Neural crest cell (in vitro differentiated cells): ENCODE data around the gene TMEM196. TPM values are rescaled to one million over a fixed set of nuclear protein-coding genes. Genes with fewer than 3 reads are reported as not detected.

Source experiments
- DNase-seq: peaks from one replicate; pipeline ENCODE4 v3.0.0; 2021; ENCODE audit warnings: low read depth, mixed read lengths, low spot score
- H3K27ac Mint-ChIP-seq: one replicate; pipeline ENCODE4 v1.8.0; 2021; ENCODE audit warnings: mild to moderate bottlenecking, mixed read lengths; ENCODE audit not compliant: unreplicated experiment
- H3K27me3 Mint-ChIP-seq: 2 replicates; pipeline ENCODE4 v1.8.0; 2021; ENCODE audit warnings: low read depth, mild to moderate bottlenecking, mixed read lengths
- H3K36me3 Mint-ChIP-seq: 2 replicates; pipeline ENCODE4 v1.8.0; 2021; ENCODE audit warnings: low read depth, mild to moderate bottlenecking, mixed read lengths
- H3K4me1 Mint-ChIP-seq: 2 replicates; pipeline ENCODE4 v1.8.0; 2021; ENCODE audit warnings: mixed read lengths
- H3K4me3 Mint-ChIP-seq: one replicate; pipeline ENCODE4 v1.8.0; 2021; ENCODE audit warnings: mild to moderate bottlenecking, mixed read lengths
- H3K9me3 Mint-ChIP-seq: 2 replicates; pipeline ENCODE4 v1.8.0; 2021; ENCODE audit warnings: mixed read lengths
- total RNA-seq: library from RNA; stranded (reverse); gene quantifications from 2 replicates; pipeline ENCODE4 v1.2.1, GENCODE V29; 2021
- TF ChIP-seq, protein P1 (sequence below): fragments of 200-600 bp; sonication (generic); conservative IDR thresholded peaks from 2 replicates; pipeline ENCODE4 v1.5.0; 2021; ENCODE audit warnings: antibody characterized with exemption, mild to moderate bottlenecking

The TMEM196 gene
- total RNA-seq, 1 donor from 2014 or later: 0.65 TPM

DNA sequence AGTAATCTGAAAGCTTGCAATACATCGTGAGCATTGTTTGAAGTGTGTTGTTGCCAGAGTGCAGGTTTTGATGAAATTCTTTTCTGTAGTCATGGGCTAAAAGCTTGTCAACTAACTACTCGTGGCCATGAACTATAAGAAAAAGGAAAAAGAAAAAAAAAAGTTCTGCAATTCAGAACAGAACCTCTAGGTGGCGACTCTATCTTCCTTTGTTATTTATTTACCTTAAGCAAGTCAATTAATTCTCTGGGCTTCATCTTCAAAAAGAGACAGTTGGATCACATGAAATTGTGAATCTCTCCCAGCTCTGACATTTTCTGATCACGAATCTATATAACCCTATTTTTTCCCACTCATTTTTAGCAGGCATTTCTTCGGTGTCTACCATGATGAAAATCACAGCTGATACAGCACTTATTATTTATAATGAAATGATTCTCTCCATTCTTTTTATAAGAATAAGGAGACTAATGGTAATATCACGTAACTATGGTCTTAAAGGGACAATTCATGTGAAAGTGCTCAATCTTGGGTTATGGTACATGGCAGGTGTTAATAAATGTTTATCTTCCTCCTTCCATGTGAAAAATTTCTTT, 18.8 kb downstream of the TMEM196 start:
- Mint-ChIP-seq H3K27me3 (no peaks in the 10 kb centered on the region), H3K9me3 (no peaks in the 10 kb centered on the region), H3K36me3 (no peaks in the 10 kb centered on the region), H3K4me1 (peaks cover 5% of the 10 kb centered on the region), H3K4me3 (no peak overlapping the region), H3K27ac (no peak overlapping the region)
- TF ChIP-seq, protein P1, sequence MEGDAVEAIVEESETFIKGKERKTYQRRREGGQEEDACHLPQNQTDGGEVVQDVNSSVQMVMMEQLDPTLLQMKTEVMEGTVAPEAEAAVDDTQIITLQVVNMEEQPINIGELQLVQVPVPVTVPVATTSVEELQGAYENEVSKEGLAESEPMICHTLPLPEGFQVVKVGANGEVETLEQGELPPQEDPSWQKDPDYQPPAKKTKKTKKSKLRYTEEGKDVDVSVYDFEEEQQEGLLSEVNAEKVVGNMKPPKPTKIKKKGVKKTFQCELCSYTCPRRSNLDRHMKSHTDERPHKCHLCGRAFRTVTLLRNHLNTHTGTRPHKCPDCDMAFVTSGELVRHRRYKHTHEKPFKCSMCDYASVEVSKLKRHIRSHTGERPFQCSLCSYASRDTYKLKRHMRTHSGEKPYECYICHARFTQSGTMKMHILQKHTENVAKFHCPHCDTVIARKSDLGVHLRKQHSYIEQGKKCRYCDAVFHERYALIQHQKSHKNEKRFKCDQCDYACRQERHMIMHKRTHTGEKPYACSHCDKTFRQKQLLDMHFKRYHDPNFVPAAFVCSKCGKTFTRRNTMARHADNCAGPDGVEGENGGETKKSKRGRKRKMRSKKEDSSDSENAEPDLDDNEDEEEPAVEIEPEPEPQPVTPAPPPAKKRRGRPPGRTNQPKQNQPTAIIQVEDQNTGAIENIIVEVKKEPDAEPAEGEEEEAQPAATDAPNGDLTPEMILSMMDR: peak; percentile 85
- DNase-seq: peak; percentile 5

DNA sequence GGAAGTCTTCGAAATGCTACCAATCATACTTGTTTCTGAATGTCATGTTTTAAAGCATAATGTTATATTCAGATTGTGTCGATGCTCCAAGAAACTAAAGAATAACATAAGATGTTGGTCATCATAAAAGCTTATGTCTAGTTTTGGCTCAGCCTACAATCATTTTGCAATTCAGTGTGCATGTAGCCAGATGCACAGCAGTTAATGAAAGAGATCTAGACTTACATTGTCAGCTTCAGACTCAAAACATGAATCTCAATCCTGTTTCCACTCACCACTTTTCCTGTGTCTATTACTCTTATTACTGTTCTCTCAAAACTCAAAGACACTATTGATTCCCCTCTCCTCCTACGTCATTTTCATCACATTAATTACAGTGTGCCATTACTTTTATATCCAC, 21.4 kb downstream of the TMEM196 start:
- Mint-ChIP-seq H3K27me3 (no peaks in the 10 kb centered on the region), H3K4me3 (no peak overlapping the region), H3K27ac (no peak overlapping the region), H3K36me3 (no peaks in the 10 kb centered on the region), H3K4me1 (peaks cover 6% of the 10 kb centered on the region), H3K9me3 (no peaks in the 10 kb centered on the region)
- TF ChIP-seq, protein P1: no peak
- no peak for DNase-seq

DNA sequence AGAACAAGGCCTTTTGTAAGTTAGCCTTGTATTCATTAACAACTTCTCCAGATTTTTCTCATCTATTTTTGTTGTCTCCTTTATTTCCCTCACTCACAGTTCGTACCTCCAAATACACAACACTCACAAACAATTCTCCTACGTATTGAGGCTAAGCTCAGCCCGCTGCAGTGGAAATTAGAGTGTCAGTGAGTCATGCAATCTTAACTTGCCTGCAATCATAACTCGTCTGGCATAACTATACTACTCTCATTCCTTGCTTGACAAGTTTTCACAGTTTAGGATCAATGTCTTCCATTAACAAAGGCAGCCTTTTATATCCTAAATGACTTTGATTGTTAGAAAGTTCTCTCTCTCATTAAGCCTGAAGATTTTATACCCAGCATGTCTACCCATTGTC, 23.8 kb downstream of the TMEM196 start:
- no peak overlapping the region for H3K4me3 Mint-ChIP-seq
- no peaks in the 10 kb centered on the region for H3K9me3 Mint-ChIP-seq
- no peaks in the 10 kb centered on the region for H3K27me3 Mint-ChIP-seq
- TF ChIP-seq, protein P1: no peak
- DNase-seq: no peak
- no peaks in the 10 kb centered on the region for H3K36me3 Mint-ChIP-seq
- no peak overlapping the region for H3K27ac Mint-ChIP-seq
- H3K4me1 Mint-ChIP-seq: peaks cover 6% of the 10 kb centered on the region

DNA sequence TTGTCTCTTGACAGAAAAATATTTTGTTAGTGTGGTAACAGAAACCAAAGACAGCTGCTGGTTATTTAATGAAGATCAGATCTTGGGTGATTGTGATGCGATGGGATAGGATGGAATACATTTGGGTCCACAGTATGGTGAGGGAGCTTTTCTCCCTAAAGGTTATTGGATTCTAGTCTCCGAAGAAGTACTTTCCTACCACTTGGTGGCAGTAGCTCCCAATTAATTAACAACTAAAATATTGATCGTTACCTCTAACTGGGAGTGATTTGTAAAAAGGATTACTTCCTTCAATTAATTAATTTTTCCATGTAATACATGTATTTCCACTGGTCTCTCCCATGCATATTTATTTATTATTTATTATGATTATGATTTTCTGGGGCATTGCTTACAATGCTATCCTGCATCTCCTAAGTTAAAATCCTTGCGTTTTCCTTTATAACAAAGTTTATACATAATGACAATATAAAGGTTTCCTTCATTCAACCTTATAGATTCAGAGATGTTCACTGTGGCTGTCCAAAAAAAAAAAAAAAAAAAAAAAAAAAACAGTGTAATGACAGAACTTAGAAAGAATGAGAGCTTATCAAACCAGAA, 25.6 kb downstream of the TMEM196 start:
- TF ChIP-seq, protein P1: peak; percentile 82
- H3K4me1 Mint-ChIP-seq: peaks cover 6% of the 10 kb centered on the region
- no peak overlapping the region for H3K4me3 Mint-ChIP-seq
- no peak overlapping the region for H3K27ac Mint-ChIP-seq
- no peak for DNase-seq
- no peaks in the 10 kb centered on the region for H3K36me3 Mint-ChIP-seq
- H3K27me3 Mint-ChIP-seq: no peaks in the 10 kb centered on the region
- no peaks in the 10 kb centered on the region for H3K9me3 Mint-ChIP-seq

DNA sequence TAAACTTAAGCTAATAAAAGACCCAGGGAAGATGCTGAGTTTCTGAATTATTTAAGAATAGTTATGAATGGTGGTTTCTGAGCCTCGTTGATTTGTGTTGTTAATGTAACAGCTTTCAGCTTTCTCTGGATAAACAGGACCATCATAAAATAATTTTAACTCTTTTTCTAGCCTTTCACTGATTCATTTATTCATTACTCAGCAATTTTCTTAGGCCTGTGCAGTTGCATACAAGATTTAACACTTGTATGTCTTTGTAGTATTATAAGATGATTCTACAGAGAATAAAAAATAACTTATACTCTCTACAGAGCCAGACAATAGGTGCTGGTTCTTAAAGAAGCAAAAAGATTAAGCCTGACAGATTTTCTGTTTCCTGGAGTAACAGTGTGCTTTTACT, 29.3 kb downstream of the TMEM196 start:
- Mint-ChIP-seq H3K27ac (no peak overlapping the region), H3K36me3 (no peaks in the 10 kb centered on the region), H3K9me3 (no peaks in the 10 kb centered on the region), H3K4me3 (no peak overlapping the region), H3K27me3 (no peaks in the 10 kb centered on the region), H3K4me1 (no peaks in the 10 kb centered on the region)
- TF ChIP-seq, protein P1: no peak
- DNase-seq: no peak
